ENCODE data around the gene CENPX. TPM values are rescaled to one million over a fixed set of nuclear protein-coding genes. Genes with fewer than 3 reads are reported as not detected.

CENPX gene
- total and polyA plus RNA-seq, 10 donors, result 25.4 to 91.8 (median 32.9) TPM

DNA sequence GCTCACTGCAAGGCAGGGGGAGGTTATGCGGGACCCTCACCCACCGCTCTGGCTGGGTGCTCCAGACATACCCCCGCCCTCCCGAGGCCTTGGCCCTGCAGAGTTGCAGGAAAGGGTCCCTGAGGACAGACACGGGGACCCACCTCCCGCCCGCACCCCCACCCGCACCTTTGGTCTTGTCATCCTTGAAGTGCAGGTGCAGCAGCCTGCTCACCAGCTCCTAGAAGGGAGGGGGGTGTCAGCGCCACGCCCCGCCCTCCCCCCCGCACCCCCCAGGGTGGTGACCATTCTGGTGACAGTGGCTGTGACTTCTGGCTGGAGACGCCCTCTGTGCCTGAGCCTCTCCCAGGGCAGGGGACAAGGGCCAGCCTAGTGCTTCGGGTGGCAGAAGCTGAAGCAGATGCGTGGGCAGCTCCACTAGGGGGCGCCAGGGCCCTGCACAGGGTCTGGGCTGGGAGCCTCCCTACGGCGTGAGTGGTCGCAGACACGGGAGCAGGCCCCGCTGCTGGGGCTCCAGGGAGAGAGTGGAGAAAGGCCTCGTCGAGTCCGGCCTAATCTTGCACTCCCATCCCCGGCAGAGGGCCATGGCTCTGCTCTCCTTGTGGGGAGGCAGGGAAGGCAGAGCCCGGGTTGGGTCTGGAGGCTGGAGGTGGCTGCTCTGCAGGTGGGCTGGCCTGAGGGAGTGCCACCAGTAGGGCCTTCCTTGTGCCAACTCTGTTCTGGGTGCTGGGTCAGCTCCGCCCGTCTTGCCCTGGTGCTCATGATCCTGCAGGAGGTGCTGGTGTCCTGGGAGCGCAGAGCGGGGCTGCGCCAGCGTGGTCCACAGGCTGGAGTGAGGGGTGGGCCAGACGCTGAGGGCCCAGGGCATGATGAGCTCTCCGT lies 2.7 kb downstream of the CENPX start:
- Histone ChIP-seq H3K4me1 (peaks cover 25 to 51% (median 36%) of the 10 kb centered on the region in 6 donors), H3K36me3 (peaks cover 0 to 33% (median 8%) of the 10 kb centered on the region in 6 donors), H3K27ac (no peak overlapping the region), H3K9me3 (no peaks in the 10 kb centered on the region), H3K27me3 (replicated peaks in 1 of 7) (no peaks in the 10 kb centered on the region), H3K4me3 (no peak overlapping the region)
- WGBS, 5 donors, result 69 to 79% (median 74%) methylated on average over 16 to 34 of the region's 34 CpGs
- TF ChIP-seq POLR2AphosphoS5 (IDR thresholded peaks at IDR 0.05) (peak in 1 of 3 donors; percentile 56), POLR2A (IDR thresholded peaks at IDR 0.05) (no peak)
- TF ChIP-seq, protein P1, sequence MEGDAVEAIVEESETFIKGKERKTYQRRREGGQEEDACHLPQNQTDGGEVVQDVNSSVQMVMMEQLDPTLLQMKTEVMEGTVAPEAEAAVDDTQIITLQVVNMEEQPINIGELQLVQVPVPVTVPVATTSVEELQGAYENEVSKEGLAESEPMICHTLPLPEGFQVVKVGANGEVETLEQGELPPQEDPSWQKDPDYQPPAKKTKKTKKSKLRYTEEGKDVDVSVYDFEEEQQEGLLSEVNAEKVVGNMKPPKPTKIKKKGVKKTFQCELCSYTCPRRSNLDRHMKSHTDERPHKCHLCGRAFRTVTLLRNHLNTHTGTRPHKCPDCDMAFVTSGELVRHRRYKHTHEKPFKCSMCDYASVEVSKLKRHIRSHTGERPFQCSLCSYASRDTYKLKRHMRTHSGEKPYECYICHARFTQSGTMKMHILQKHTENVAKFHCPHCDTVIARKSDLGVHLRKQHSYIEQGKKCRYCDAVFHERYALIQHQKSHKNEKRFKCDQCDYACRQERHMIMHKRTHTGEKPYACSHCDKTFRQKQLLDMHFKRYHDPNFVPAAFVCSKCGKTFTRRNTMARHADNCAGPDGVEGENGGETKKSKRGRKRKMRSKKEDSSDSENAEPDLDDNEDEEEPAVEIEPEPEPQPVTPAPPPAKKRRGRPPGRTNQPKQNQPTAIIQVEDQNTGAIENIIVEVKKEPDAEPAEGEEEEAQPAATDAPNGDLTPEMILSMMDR (IDR thresholded peaks at IDR 0.05 in 8 of 11, conservative IDR thresholded peaks at IDR 0.05 in 3 of 11), result peak; percentile 13 to 85 (median 65)
- intact Hi-C loops (cut with DNase I; ENCODE audit: low total_unique reads), result loop anchor here (5.0 kb wide), 1 partner anchor 63 kb away; no protein-coding TSS in a partner anchor
- peak; percentile 92 for DNase-seq

DNA sequence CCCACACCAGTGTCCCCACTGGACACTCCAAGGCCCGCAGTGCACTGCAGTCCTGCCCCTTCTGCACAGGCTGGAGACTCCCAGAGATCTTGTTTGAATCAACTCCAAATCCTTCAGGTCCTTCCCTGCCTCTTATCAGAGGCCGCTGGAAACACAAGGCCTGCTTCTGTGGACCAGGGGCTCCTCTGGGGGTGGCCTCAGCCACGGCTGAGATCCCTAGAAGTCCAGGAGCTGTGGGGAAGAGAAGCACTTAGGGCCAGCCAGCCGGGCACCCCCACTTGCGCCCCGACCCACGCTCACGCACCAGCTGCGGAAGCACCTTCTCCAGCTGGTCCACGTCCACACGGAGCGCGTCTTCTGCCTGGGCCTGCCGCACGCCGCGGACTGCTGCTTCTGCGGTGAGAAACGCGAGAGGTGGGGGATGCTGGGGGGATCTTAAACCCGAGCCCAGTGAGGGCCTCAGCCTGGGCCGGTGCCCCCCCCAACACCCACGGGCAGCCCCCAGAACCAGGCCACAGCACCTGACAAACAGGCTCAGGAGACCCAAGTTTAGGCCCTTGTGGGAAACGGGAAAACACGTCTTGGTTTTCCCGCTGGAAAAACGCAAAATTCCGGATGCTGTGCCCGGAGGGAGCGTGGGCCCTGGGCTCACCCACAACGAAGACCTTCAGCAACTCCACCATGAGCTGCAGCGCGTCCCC lies 3.5 kb downstream of the CENPX start:
- intact Hi-C loops (cut with DNase I; ENCODE audit: low total_unique reads), result no loop called here
- no peak for DNase-seq
- no peak overlapping the region for H3K4me3 ChIP-seq
- H3K36me3 ChIP-seq, result peaks cover 0 to 34% (median 8%) of the 10 kb centered on the region in 6 donors
- 89 to 95% (median 93%) methylated on average over 21 to 33 of the region's 33 CpGs for WGBS, 5 donors
- H3K4me1 ChIP-seq, result peaks cover 21 to 49% (median 34%) of the 10 kb centered on the region in 6 donors
- H3K27me3 ChIP-seq (replicated peaks in 1 of 7), result no peaks in the 10 kb centered on the region
- H3K9me3 ChIP-seq, result no peaks in the 10 kb centered on the region
- TF ChIP-seq POLR2AphosphoS5 (IDR thresholded peaks at IDR 0.05), result peak in 1 of 3 donors; percentile 58
- TF ChIP-seq, protein P1 (IDR thresholded peaks at IDR 0.05 in 8 of 11, conservative IDR thresholded peaks at IDR 0.05 in 3 of 11), result no peak
- no peak for TF ChIP-seq POLR2A (IDR thresholded peaks at IDR 0.05)
- H3K27ac ChIP-seq, result no peak overlapping the region

DNA sequence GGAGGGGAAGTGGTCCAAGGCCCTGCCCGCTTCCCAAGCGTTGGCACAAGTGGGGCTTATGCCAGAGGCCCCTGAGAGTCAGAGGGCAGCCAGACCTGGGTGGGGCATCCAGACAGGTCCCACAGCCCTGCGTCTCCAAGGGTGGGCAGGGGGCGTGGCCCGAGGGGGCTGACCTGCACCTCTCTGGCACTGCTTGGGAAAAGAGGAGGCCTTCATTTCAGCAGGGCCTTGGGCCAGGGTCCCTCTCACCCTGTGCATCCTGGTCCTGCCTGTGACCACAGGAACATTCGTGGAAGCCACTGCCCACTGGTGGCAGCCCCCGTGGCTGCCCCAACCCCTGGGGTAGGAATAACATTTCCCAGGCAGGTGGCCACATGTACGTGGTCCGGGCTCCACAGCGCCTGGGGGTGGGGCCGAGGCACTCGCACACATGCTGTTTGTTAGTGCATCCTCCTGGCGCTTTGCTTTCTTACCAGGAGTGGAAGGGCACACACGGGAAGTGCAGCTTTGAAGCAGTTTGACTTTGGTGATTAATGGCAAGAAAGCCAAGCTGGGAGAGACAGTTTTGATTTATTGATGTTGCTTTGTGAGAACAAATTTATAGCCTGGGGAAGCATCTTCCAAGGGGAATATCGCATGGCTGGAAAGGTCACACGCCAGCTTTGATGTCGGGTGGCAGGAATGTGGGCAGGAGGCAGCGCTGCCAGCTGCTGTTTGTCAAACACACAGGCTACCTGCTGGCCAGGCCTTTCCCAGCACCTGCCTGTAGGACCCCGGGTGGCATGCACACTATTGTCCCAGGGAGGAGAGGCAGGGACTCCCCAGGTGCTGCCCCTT lies 4.3 kb downstream of the CENPX start:
- DNase-seq, result no peak
- Histone ChIP-seq H3K27me3 (replicated peaks in 1 of 7) (no peaks in the 10 kb centered on the region), H3K9me3 (no peaks in the 10 kb centered on the region), H3K36me3 (peaks cover 0 to 42% (median 8%) of the 10 kb centered on the region in 6 donors), H3K27ac (no peak overlapping the region), H3K4me1 (peaks cover 15 to 49% (median 30%) of the 10 kb centered on the region in 6 donors), H3K4me3 (no peak overlapping the region)
- 81 to 89% (median 85%) methylated on average over 17 to 19 of the region's 19 CpGs for WGBS, 5 donors
- intact Hi-C loops (cut with DNase I; ENCODE audit: low total_unique reads), result no loop called here
- TF ChIP-seq POLR2AphosphoS5 (IDR thresholded peaks at IDR 0.05) (peak in 1 of 3 donors; percentile 37), POLR2A (IDR thresholded peaks at IDR 0.05) (no peak)
- TF ChIP-seq, protein P1 (IDR thresholded peaks at IDR 0.05 in 8 of 11, conservative IDR thresholded peaks at IDR 0.05 in 3 of 11), result peak in 1 of 11 experiments; percentile 13
